ENCODE measurements around the gene HELZ. TPM values are rescaled to one million over a fixed set of nuclear protein-coding genes. Genes with fewer than 3 reads are reported as not detected.

The HELZ gene
- total and polyA plus RNA-seq, 2 experiments from 2014 or later, result 23.9 to 25.4 TPM

- Histone ChIP-seq H3K79me2 (ENCODE audit: insufficient read depth) (no peaks in the 10 kb centered on the region), H3K36me3 (ENCODE audit: low read depth) (peaks cover 13% of the 10 kb centered on the region; the same call in 1 of the 2 replicates), H3K4me3 (no peak overlapping the region), H3K9ac (no peak overlapping the region), H3K4me1 (ENCODE audit: insufficient read depth) (no peaks in the 10 kb centered on the region), H4K20me1 (ENCODE audit: insufficient read depth) (no peaks in the 10 kb centered on the region; the same call in 1 of the 2 replicates), H3K27me3 (replicated peaks; ENCODE audit: insufficient read depth) (no peaks in the 10 kb centered on the region), H3K9me2 (ENCODE audit: insufficient read depth) (no peaks in the 10 kb centered on the region), H3F3A (ENCODE audit: insufficient read depth) (no peaks in the 10 kb centered on the region), H3K9me3 (ENCODE audit: low read depth) (no peaks in the 10 kb centered on the region), H2AFZ (no peak overlapping the region), H3K4me2 (ENCODE audit: unreplicated experiment) (no peak overlapping the region), H3K27ac (no peak overlapping the region)
- TF ChIP-seq EZH2phosphoT487 (IDR thresholded peaks at IDR 0.05; ENCODE audit: insufficient read depth, low read depth) (no peak), EZH2 (IDR thresholded peaks at IDR 0.05; ENCODE audit: insufficient read depth, poor library complexity, severe bottlenecking) (no peak)
- 86 to 93% methylated on average over 3 of the region's 3 CpGs for WGBS, 2 experiments (ENCODE audit: low coverage in 1 of 2, low lambda C conversion rate in 2 of 2, missing lambda C conversion rate in 2 of 2)
- in situ Hi-C loops (cut with MboI), result no loop called here
- DNase-seq, result no peak
These were observed 170.2 kb downstream of the HELZ start for GRCh38 chr17:67074781-67075180.

GRCh38 chr17:67072885-67073284 lies 172.1 kb downstream of the HELZ start:
- Histone ChIP-seq H3K9me2 (ENCODE audit: insufficient read depth) (no peaks in the 10 kb centered on the region), H3K36me3 (ENCODE audit: low read depth) (peaks cover 9% of the 10 kb centered on the region; the same call in 1 of the 2 replicates), H3K79me2 (ENCODE audit: insufficient read depth) (no peaks in the 10 kb centered on the region), H3F3A (ENCODE audit: insufficient read depth) (no peaks in the 10 kb centered on the region), H3K27me3 (replicated peaks; ENCODE audit: insufficient read depth) (no peaks in the 10 kb centered on the region), H3K4me1 (ENCODE audit: insufficient read depth) (no peaks in the 10 kb centered on the region), H4K20me1 (ENCODE audit: insufficient read depth) (no peaks in the 10 kb centered on the region), H3K4me2 (ENCODE audit: unreplicated experiment) (no peak overlapping the region), H3K4me3 (no peak overlapping the region), H3K9ac (no peak overlapping the region), H3K9me3 (ENCODE audit: low read depth) (no peaks in the 10 kb centered on the region), H3K27ac (no peak overlapping the region), H2AFZ (no peak overlapping the region)
- 94 to 100% methylated on average over 3 of the region's 3 CpGs for WGBS, 2 experiments (ENCODE audit: low coverage in 1 of 2, low lambda C conversion rate in 2 of 2, missing lambda C conversion rate in 2 of 2)
- DNase-seq, result no peak
- TF ChIP-seq EZH2phosphoT487 (IDR thresholded peaks at IDR 0.05; ENCODE audit: insufficient read depth, low read depth), result no peak
- TF ChIP-seq EZH2 (IDR thresholded peaks at IDR 0.05; ENCODE audit: insufficient read depth, poor library complexity, severe bottlenecking), result no peak
- in situ Hi-C loops (cut with MboI), result no loop called here

GRCh38 chr17:67071595-67071994 lies 173.4 kb downstream of the HELZ start:
- no peak overlapping the region for H2AFZ ChIP-seq
- H3K27ac ChIP-seq, result no peak overlapping the region
- H3K27me3 ChIP-seq (replicated peaks; ENCODE audit: insufficient read depth), result no peaks in the 10 kb centered on the region
- H3K79me2 ChIP-seq (ENCODE audit: insufficient read depth), result no peaks in the 10 kb centered on the region
- no peak for TF ChIP-seq EZH2phosphoT487 (IDR thresholded peaks at IDR 0.05; ENCODE audit: insufficient read depth, low read depth)
- no peaks in the 10 kb centered on the region for H3K9me2 ChIP-seq (ENCODE audit: insufficient read depth)
- H3K9ac ChIP-seq, result no peak overlapping the region
- peaks cover 4% of the 10 kb centered on the region; the same call in 1 of the 2 replicates for H3K36me3 ChIP-seq (ENCODE audit: low read depth)
- H3K9me3 ChIP-seq (ENCODE audit: low read depth), result no peaks in the 10 kb centered on the region
- no peaks in the 10 kb centered on the region for H3K4me1 ChIP-seq (ENCODE audit: insufficient read depth)
- H3K4me3 ChIP-seq, result no peak overlapping the region
- no peaks in the 10 kb centered on the region for H4K20me1 ChIP-seq (ENCODE audit: insufficient read depth)
- H3K4me2 ChIP-seq (ENCODE audit: unreplicated experiment), result no peak overlapping the region
- no peak for DNase-seq
- in situ Hi-C loops (cut with MboI), result no loop called here
- no peaks in the 10 kb centered on the region for H3F3A ChIP-seq (ENCODE audit: insufficient read depth)

- 84 to 88% methylated on average over 5 of the region's 5 CpGs for WGBS, 2 experiments (ENCODE audit: low coverage in 1 of 2, low lambda C conversion rate in 2 of 2, missing lambda C conversion rate in 2 of 2)
- in situ Hi-C loops (cut with MboI), result no loop called here
These were observed 175.3 kb downstream of the HELZ start for GRCh38 chr17:67069603-67070136.

GRCh38 chr17:67068999-67069398 lies 176.0 kb downstream of the HELZ start:
- H3K4me2 ChIP-seq (ENCODE audit: unreplicated experiment), result no peak overlapping the region
- TF ChIP-seq EZH2phosphoT487 (IDR thresholded peaks at IDR 0.05; ENCODE audit: insufficient read depth, low read depth), result no peak
- no peak for TF ChIP-seq EZH2 (IDR thresholded peaks at IDR 0.05; ENCODE audit: insufficient read depth, poor library complexity, severe bottlenecking)
- in situ Hi-C loops (cut with MboI), result no loop called here
- H3K27me3 ChIP-seq (replicated peaks; ENCODE audit: insufficient read depth), result no peaks in the 10 kb centered on the region
- H3K9me2 ChIP-seq (ENCODE audit: insufficient read depth), result no peaks in the 10 kb centered on the region
- no peaks in the 10 kb centered on the region for H3K79me2 ChIP-seq (ENCODE audit: insufficient read depth)
- WGBS, 2 experiments (ENCODE audit: low coverage in 1 of 2, low lambda C conversion rate in 2 of 2, missing lambda C conversion rate in 2 of 2), result 34 to 39% methylated on average over 3 of the region's 3 CpGs
- no peak for DNase-seq
- H3F3A ChIP-seq (ENCODE audit: insufficient read depth), result no peaks in the 10 kb centered on the region
- no peak overlapping the region for H3K27ac ChIP-seq
- no peak overlapping the region for H3K9ac ChIP-seq
- H4K20me1 ChIP-seq (ENCODE audit: insufficient read depth), result no peaks in the 10 kb centered on the region
- H3K9me3 ChIP-seq (ENCODE audit: low read depth), result no peaks in the 10 kb centered on the region
- no peak overlapping the region for H3K4me3 ChIP-seq
- no peak overlapping the region for H2AFZ ChIP-seq
- no peaks in the 10 kb centered on the region for H3K4me1 ChIP-seq (ENCODE audit: insufficient read depth)
- H3K36me3 ChIP-seq (ENCODE audit: low read depth), result no peaks in the 10 kb centered on the region

More at GRCh38 chr17:67069603-67070136, 175.3 kb downstream of the HELZ start:
- Histone ChIP-seq H3K4me2 (ENCODE audit: unreplicated experiment) (no peak overlapping the region), H3K79me2 (ENCODE audit: insufficient read depth) (no peaks in the 10 kb centered on the region), H3K36me3 (ENCODE audit: low read depth) (no peaks in the 10 kb centered on the region), H3K9ac (no peak overlapping the region), H3K4me3 (no peak overlapping the region), H4K20me1 (ENCODE audit: insufficient read depth) (no peaks in the 10 kb centered on the region), H3K9me2 (ENCODE audit: insufficient read depth) (no peaks in the 10 kb centered on the region), H2AFZ (no peak overlapping the region), H3K9me3 (ENCODE audit: low read depth) (no peaks in the 10 kb centered on the region), H3K4me1 (ENCODE audit: insufficient read depth) (no peaks in the 10 kb centered on the region), H3K27me3 (replicated peaks; ENCODE audit: insufficient read depth) (no peaks in the 10 kb centered on the region), H3K27ac (no peak overlapping the region), H3F3A (ENCODE audit: insufficient read depth) (no peaks in the 10 kb centered on the region)
- TF ChIP-seq EZH2 (IDR thresholded peaks at IDR 0.05; ENCODE audit: insufficient read depth, poor library complexity, severe bottlenecking), result no peak
- no peak for TF ChIP-seq EZH2phosphoT487 (IDR thresholded peaks at IDR 0.05; ENCODE audit: insufficient read depth, low read depth)
- DNase-seq, result no peak
